Middle frontal gyrus (tissue), 1 donor: ENCODE results near the gene TTLL7.

Experiments used
- DNase-seq: peaks from one replicate; pipeline ENCODE4 v3.0.0-alpha.2; 2015; ENCODE audit warnings: low spot score; ENCODE audit errors: extremely low spot score

Gene TTLL7

GRCh38 chr1:83822208-83822607 is 176.7 kb downstream of the TTLL7 start:
- DNase-seq: no peak

GRCh38 chr1:83819436-83819835 is 179.5 kb downstream of the TTLL7 start:
- DNase-seq: no peak

GRCh38 chr1:83818916-83819315 is 180.0 kb downstream of the TTLL7 start:
- no peak for DNase-seq

- DNase-seq: no peak
Observed at GRCh38 chr1:83816836-83817235, 182.1 kb downstream of the TTLL7 start.

- DNase-seq: no peak
Observed at GRCh38 chr1:83815330-83815729, 183.6 kb downstream of the TTLL7 start.
